NCI-H2107 (cell line): Measurements from ENCODE around the gene ANKRD33.

Experiments
- DNase-seq: peaks from one replicate; lab custom pipeline; 2025; lab: John Stamatoyannopoulos, UW

Gene ANKRD33

GRCh38 chr12:51917746-51918453 lies 30.0 kb downstream of the ANKRD33 start:
- DNase-seq = no peak

GRCh38 chr12:51920046-51920445 lies 32.1 kb downstream of the ANKRD33 start:
- DNase-seq = no peak

- DNase-seq = no peak
These were observed 33.3 kb downstream of the ANKRD33 start for GRCh38 chr12:51921017-51921725.

- DNase-seq = no peak
These were observed 34.2 kb downstream of the ANKRD33 start for GRCh38 chr12:51922146-51922545.

- no peak for DNase-seq
These were observed 35.0 kb downstream of the ANKRD33 start for GRCh38 chr12:51922762-51923505.

GRCh38 chr12:51923506-51924365 lies 35.8 kb downstream of the ANKRD33 start:
- no peak for DNase-seq

GRCh38 chr12:51924551-51925319 lies 36.8 kb downstream of the ANKRD33 start:
- no peak for DNase-seq

- no peak for DNase-seq
These were observed 37.6 kb downstream of the ANKRD33 start for GRCh38 chr12:51925346-51926063.

- no peak for DNase-seq
These were observed 38.2 kb downstream of the ANKRD33 start for GRCh38 chr12:51926064-51926632.

GRCh38 chr12:51926718-51927117 lies 38.8 kb downstream of the ANKRD33 start:
- no peak for DNase-seq

GRCh38 chr12:51932218-51933076 lies 44.5 kb downstream of the ANKRD33 start:
- DNase-seq = no peak

- DNase-seq = no peak
These were observed 46.2 kb downstream of the ANKRD33 start for GRCh38 chr12:51934080-51934479.

- no peak for DNase-seq
These were observed 50.0 kb downstream of the ANKRD33 start for GRCh38 chr12:51937926-51938325.

GRCh38 chr12:51938726-51939125 lies 50.8 kb downstream of the ANKRD33 start:
- DNase-seq = no peak

- peak; percentile 60 for DNase-seq
These were observed 53.2 kb downstream of the ANKRD33 start for GRCh38 chr12:51941011-51941581.
